GM13977 (cell line): Measurements from ENCODE around the gene TRIM66.

Source experiments
- DNase-seq: peaks from one replicate; pipeline ENCODE4 v3.0.0; 2012; ENCODE audit warnings: low spot score
- CTCF ChIP-seq: IDR thresholded peaks from 2 replicates; pipeline ENCODE4 v1.5.1; 2012; ENCODE audit warnings: mild to moderate bottlenecking, control low read depth; ENCODE audit not compliant: insufficient read depth; ENCODE audit errors: extremely low read depth, missing control alignments
- in situ Hi-C: fragments of 300-500 bp; cut with MboI; formaldehyde crosslinking; loops from one replicate; pipeline ENCODE4 v1.12.0; 2022; ENCODE audit warnings: low sequenced_read_pairs, low pct_unique_long_range_greater_than_20kb, mixed read lengths, inconsistent platforms; ENCODE audit not compliant: unreplicated experiment

The TRIM66 gene

DNA sequence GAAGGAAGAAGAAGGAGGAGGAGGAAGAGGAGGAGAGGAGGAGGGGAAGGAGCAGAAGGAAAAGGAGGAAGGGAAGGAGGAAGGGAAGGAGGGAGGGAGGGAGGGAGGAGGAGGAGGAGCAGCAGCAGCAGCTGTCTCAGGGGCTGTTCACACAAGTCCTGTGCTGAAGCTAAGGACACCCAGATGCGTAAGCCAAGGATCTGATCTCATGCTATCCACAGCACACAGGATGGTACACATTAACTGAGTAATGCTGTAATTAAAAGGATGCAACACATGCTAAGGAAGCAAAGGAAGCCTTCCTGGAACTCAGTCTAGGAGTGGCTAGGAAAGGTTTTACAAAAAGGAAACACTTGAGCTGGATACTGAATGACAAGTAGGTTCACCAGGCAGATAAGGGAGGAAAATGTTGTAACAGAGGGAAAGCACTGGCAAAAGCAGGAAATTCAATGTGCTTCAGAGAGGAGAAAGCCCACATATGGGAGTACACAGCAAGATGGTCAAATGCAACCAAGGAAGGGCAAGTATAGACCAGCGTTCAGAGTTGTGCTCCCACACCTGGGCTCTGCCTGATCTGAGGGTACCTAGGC is 32.0 kb downstream of the TRIM66 start:
- in situ Hi-C loops: no loop called here
- DNase-seq: no peak
- TF ChIP-seq CTCF: no peak

DNA sequence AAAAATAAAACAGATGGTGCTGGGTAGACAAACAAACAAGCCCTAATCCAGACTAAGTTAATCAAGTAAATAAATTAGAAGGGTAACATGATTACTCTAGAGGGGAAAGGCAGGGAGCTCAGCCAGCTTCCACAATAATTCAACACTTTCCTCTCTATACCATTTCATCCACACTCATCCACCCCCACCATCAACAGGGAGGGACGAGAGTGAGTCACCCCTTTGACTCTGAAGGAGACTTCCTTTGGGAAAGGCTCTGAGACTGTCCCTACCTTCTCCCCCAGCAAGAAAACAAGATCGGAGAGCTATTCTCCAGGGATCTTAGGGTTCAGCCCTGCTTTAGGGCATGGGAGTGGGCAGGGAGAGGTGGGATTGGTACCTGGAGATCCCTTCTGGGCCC is 33.1 kb downstream of the TRIM66 start:
- no peak for TF ChIP-seq CTCF
- no peak for DNase-seq
- in situ Hi-C loops: no loop called here

DNA sequence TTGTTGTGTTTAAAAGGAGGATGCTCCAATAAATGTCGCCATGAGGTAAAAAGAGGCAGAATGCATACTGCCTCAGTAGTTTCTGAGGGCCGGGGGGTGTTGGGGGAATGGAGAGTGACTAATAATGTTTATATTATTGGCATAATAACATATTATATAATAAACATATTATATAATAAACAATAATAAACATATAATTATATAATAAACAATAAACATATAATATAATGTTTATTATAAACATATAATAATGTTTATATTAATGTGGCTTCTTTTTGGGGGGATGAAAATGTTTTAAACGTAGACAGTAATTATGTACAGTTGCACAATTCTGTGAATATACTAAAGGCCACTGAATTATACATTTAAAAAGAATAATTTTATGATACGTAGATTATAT is 35.6 kb downstream of the TRIM66 start:
- in situ Hi-C loops: no loop called here
- no peak for TF ChIP-seq CTCF
- DNase-seq: no peak

DNA sequence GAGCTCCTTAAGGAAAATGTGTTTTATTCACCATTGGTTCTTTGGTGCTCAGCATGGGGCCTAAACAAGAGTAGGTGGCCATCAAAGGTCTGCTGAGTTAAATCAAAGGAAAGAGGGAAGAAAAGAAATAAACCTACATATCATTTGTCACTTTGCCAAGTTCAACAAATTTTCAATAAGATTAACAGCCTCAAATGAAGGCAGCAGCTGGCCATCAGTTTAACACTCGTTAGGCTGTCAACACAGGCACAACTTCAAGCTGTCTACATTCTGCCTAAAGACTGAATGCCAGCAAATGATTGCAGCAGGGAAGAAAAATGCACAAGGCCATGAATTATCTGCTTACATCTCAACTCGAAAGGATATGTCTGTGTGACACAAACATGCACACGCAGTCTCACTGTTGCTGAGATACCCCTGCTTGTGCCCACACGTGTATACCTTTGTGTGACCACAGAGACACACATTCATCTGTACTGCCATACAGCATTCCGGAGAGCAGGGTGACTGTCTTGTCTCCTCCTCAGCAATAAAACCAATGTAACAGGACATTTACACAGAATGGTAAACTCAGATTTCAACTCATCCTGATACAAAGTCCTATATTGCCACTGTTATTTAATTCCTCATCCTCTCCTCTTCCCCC is 40.1 kb downstream of the TRIM66 start:
- TF ChIP-seq CTCF: no peak
- in situ Hi-C loops: no loop called here

DNA sequence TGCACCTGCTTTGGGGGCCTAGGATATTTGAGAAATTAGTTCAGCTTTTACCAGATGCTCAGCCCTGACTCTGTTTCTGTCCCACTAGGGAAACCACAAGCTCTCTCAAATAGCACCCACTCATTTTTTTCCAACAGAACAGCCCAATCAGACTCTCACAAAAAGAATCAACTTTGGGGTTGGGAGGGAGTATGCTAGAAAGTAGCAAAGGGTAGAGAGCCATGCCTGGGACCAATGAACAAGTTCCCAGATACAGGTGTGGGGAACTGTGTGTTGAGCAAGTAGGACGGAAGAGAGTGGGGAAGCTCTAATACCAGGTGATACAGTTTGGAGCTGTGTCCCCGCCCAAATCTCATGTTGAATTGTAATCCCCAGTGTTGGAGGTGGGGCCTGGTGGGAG is 41.1 kb downstream of the TRIM66 start:
- in situ Hi-C loops: no loop called here
- no peak for DNase-seq
- no peak for TF ChIP-seq CTCF

More for the DNA sequence above, 40.1 kb downstream of the TRIM66 start:
- no peak for DNase-seq

GRCh38 chr11:8640267-8640906 is 42.1 kb downstream of the TRIM66 start:
- in situ Hi-C loops: no loop called here
- DNase-seq: no peak
- no peak for TF ChIP-seq CTCF
